GM19239 (cell line): ENCODE measurements around the gene EDIL3.

ENCODE experiments used
- DNase-seq: peaks from one replicate; pipeline ENCODE4 v3.0.0; 2011; ENCODE audit warnings: low spot score; ENCODE audit not compliant: insufficient read length
- FAIRE-seq: peaks from 2 replicates; lab custom pipeline; 2011; peaks lifted over from hg19 to GRCh38; lab: Jason Lieb, UNC

The EDIL3 gene

DNA sequence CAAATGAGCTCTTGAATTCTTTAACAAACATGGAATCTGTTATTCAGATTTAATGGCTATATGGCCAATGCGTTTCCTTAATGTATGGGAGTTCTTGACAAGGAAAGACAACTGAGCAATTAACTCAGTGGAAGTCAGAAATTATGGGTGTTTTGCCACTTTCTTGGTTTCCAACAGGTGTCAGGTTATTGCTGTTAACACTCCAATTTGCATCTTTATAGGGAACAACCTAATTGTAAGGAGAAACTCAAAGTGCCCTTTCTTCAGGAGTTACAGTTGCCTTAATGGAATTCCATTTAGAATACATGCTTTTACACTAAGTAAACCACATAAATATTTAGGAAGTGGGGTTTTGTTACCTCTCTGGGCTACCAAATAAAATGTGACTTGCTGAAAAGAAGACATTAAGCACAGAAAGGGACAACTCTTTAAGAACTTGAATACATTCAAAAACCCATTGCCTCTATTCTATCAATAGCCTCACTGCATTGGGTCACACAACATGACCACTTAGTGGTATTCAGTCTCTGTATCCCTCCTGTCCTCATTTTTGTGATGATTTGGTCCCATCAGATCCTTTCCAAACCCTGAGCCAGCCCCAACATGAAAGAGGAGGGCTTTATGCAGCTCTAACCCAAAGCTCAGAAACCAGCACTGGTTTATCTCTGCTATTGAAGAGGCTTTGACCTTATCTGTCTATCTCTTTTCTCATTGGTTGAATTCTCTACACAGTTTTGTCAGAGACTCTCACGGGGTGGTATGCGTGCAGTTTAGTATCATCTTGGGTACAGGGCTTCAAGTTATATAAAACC is 118.7 kb downstream of the EDIL3 start:
- FAIRE-seq (no peak), DNase-seq (no peak)

- DNase-seq (no peak), FAIRE-seq (no peak)
Measured at GRCh38 chr5:84265130-84265529, 119.5 kb downstream of the EDIL3 start.

DNA sequence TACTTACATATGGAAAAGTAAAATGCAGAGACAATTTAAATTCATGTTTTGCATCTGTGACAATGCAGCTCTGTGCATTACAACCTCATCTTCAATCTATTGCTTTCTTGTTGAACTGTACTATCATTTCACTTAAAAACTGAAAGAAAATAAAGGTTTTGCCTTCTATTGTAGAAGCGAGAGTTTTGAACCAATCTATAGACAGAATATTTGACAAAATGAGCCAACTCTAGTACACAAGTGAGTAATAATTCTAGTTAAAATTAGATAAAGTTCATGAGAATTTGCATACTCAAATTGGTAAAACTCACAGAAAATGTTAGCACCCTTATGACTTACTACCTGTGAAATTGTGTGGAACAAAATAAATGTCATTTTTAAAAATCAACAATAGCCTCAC is 123.7 kb downstream of the EDIL3 start:
- DNase-seq: no peak
- no peak for FAIRE-seq

- no peak for FAIRE-seq
Measured at GRCh38 chr5:84260140-84260539, 124.5 kb downstream of the EDIL3 start.

GRCh38 chr5:84259283-84260045 is 125.2 kb downstream of the EDIL3 start:
- FAIRE-seq: no peak
- no peak for DNase-seq

More at GRCh38 chr5:84260140-84260539, 124.5 kb downstream of the EDIL3 start:
- no peak for DNase-seq

- FAIRE-seq: no peak
- no peak for DNase-seq
Measured at GRCh38 chr5:84257061-84257460, 127.6 kb downstream of the EDIL3 start.

GRCh38 chr5:84255315-84255714 is 129.4 kb downstream of the EDIL3 start:
- DNase-seq: no peak
- no peak for FAIRE-seq

DNA sequence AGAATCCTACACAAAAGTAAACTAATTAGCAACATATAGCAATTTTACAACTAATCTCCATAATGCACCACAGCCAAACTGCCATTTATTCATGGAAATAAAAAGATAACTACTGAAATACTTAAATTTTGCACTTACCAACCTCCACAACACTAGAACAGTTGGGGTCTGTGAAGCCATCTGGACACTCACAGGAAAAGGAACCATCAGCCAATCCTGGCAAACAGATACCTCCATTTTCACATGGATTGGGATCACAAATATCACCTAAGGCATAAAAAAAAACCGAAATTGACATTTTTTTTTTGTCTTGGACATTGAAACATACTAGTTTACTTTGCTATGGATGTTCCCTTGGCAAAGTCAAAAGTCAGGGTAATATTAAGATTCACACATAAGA is 130.7 kb downstream of the EDIL3 start:
- FAIRE-seq (no peak), DNase-seq (no peak)

GRCh38 chr5:84251503-84251902 is 133.2 kb downstream of the EDIL3 start:
- no peak for DNase-seq
- no peak for FAIRE-seq

DNA sequence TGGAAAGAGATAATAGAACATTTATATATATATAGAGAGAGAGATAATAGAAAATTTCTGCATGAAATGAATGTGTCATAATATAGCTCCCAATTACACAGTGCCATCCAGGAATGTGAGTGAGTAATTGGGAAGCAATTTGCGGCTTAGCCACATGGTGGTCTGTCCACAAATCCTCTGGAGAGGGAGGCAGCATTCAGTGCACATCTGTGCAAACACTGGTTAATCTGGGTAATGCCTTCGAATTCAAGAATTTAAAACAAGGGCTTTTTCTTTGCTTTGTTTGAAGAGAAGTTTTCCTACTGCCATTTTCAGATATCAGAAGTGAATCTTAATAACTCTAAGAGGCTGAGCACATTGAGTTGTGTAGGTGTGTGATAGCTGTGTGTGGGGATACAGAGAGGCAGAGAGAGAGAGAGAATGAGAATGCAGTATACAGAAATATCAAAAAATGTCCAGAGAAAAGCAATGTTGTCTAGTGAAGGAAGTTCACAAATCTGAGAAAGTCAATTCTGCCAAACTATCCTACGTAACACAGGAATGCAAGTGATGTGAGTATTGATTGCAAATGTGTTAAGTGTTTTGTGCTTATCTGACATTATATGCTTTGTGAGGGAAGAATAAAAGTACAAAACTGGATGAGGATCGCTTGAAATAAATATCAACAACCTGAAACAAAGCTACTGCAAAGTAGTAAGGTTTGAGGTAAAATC is 134.6 kb downstream of the EDIL3 start:
- DNase-seq (no peak), FAIRE-seq (no peak)

GRCh38 chr5:84248013-84248412 is 136.7 kb downstream of the EDIL3 start:
- DNase-seq: no peak
- FAIRE-seq: no peak

DNA sequence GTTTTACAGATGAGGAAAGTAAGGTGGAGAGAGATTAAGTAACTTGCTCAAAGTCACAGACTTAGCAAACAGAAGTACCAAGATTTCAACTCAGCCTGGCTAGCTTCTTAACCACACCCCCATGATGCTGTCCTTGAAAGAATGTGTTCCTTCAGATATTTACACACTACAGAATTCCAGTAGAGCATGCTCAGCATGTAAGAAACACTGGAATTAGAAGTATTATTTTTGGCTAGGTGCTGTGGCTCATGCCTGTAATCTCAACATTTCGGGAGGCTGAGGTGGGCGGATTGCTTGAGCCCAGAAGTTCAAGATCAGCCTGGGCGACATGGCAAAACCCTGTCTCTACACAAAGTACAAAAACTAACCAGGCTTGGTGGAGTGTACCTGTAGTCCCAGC is 142.4 kb downstream of the EDIL3 start:
- DNase-seq: no peak

DNA sequence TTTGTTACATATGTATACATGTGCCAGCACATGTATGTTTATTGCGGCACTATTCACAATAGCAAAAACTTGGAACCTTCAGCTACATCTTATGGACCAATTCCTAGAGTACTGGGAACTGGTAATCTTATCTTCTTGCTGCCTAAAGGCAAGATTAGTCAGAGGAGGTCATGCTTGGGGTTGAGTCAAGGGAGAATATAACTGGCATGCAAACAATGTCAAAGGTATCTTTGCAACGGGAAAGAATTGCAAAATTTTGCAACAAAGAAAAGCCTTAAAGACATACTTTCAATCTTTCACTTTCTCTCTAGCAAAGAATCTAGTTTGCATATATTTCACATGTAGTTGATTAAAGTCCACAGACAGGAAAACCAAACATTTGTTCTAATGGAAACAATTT is 145.2 kb downstream of the EDIL3 start:
- DNase-seq: no peak
- FAIRE-seq: no peak

More for the DNA sequence above, 142.4 kb downstream of the EDIL3 start:
- no peak for FAIRE-seq

DNA sequence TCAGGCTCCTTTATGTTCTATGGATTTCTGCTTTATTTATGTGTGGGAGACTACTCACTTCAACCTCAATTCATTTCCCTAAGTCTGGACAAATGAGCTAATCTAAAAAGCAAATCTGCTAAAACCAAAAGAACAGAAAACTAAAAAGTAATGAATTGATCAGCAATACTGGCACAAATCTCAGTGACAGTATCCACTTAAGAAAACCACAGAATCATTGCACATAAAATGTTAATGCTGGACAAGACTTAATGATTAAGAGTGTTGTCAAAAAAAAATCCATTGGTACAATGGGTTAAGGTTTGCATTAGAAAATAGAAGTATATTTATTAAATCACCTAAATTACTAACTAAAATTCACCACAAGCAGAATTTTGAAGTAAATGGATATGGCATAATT is 147.6 kb downstream of the EDIL3 start:
- FAIRE-seq: no peak

DNA sequence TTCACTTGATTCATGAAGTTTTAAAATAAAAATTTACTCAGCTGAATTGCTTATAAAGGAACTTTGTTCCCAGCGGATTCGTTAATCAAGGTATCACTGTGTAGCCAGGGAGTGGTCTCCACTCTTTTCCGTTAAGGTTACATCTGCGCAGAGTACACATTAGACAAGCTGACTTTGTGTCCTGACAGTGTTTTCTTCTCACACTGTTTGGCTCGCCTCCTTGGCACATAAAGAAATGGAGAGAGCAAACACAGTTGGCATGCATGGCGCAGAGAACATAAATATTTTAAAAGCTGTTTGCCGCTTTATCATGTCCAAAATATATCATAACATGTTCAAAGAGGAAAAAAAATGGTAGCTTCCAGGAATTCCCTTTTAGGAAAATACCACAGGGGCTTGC is 153.2 kb downstream of the EDIL3 start:
- no peak for DNase-seq
- no peak for FAIRE-seq

More for the DNA sequence above, 147.6 kb downstream of the EDIL3 start:
- no peak for DNase-seq

DNA sequence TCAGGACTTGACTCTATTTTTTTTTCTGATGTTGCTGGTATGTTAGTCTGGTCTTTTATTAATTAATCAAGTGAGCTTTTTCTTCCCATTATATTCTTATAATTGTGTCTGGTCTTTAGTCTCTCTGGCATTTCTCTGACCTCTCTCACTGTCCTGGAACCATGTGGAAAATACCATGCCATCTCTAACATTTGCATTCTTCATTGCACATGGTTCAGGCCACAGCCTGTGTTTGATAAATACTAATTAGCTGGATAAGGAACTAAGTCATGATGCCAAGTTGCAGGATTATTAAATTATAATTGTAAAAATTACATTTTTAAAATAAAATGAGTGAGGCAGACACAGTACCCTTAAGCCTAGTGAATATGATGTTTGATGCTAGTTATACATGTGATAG is 155.6 kb downstream of the EDIL3 start:
- FAIRE-seq: no peak
- no peak for DNase-seq

- FAIRE-seq (no peak), DNase-seq (no peak)
Measured at GRCh38 chr5:84228266-84228665, 156.4 kb downstream of the EDIL3 start.

- no peak for FAIRE-seq
- DNase-seq: no peak
Measured at GRCh38 chr5:84227236-84227635, 157.4 kb downstream of the EDIL3 start.

GRCh38 chr5:84218546-84218945 is 166.1 kb downstream of the EDIL3 start:
- DNase-seq (no peak), FAIRE-seq (no peak)

GRCh38 chr5:84215521-84215920 is 169.2 kb downstream of the EDIL3 start:
- DNase-seq (no peak), FAIRE-seq (no peak)

- no peak for FAIRE-seq
Measured at GRCh38 chr5:84213861-84214260, 170.8 kb downstream of the EDIL3 start.

More at GRCh38 chr5:84213861-84214260, 170.8 kb downstream of the EDIL3 start:
- DNase-seq: no peak
